T follicular helper cell (primary cell): ENCODE results near the gene VAV2.

Experiments
- DNase-seq: peaks from one replicate; pipeline ENCODE4 v3.0.0-alpha.2; 2020; ENCODE audit warnings: low read depth
- total RNA-seq, 2 experiments: gene quantifications; one replicate each; lab custom pipeline; 2026; lab: John Stamatoyannopoulos, UW

The VAV2 gene
- 3.0 to 7.5 reads per million in 2 experiments for total RNA-seq

- no peak for DNase-seq
Measured at GRCh38 chr9:133991964-133992779, at the start of gene VAV2. Gene VAV2, minus strand, starts transcription at chr9:133992324. Its CDS starts 46 bp downstream, at chr9:133992278.

GRCh38 chr9:134041649-134041962 is 49.5 kb upstream of the VAV2 start:
- no peak for DNase-seq

- no peak for DNase-seq
Measured at GRCh38 chr9:134040781-134041648, 48.9 kb upstream of the VAV2 start.

- DNase-seq, result no peak
Measured at GRCh38 chr9:134040176-134040565, 48.0 kb upstream of the VAV2 start.

- DNase-seq, result no peak
Measured at GRCh38 chr9:134039386-134040175, 47.5 kb upstream of the VAV2 start.

GRCh38 chr9:134037641-134038040 is 45.5 kb upstream of the VAV2 start:
- no peak for DNase-seq

- DNase-seq, result no peak
Measured at GRCh38 chr9:134036130-134036529, 44.0 kb upstream of the VAV2 start.

- DNase-seq, result no peak
Measured at GRCh38 chr9:134035041-134036039, 43.2 kb upstream of the VAV2 start.

- DNase-seq, result no peak
Measured at GRCh38 chr9:134034215-134035040, 42.3 kb upstream of the VAV2 start.

- no peak for DNase-seq
Measured at GRCh38 chr9:134033516-134034214, 41.5 kb upstream of the VAV2 start.

- DNase-seq, result no peak
Measured at GRCh38 chr9:134032456-134033222, 40.5 kb upstream of the VAV2 start.

GRCh38 chr9:134031783-134032182 is 39.7 kb upstream of the VAV2 start:
- no peak for DNase-seq

GRCh38 chr9:134030821-134031470 is 38.8 kb upstream of the VAV2 start:
- DNase-seq, result no peak

GRCh38 chr9:134029248-134030226 is 37.4 kb upstream of the VAV2 start:
- no peak for DNase-seq

GRCh38 chr9:134028575-134029247 is 36.6 kb upstream of the VAV2 start:
- DNase-seq, result no peak

GRCh38 chr9:134028076-134028475 is 36.0 kb upstream of the VAV2 start:
- DNase-seq, result no peak
